ENCODE measurements around the gene SPAG17.

DNA sequence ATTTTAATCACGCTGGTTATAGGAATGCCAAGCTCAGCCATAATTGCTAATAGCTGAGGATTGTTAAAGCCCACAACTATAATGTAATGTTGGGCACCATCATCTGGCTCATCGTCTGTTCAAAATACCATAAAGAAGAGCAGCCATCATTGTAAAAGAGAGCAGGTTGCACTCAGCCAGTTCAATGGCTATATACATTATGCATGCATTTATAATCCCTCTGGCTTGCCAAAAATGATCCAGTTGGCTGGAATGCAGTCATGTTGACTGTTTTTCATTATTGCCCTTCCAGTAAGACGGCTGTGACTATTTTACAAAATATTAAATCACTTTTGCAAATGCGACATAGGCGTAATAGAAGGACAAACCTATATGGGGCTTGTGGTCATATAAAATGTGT is 85.3 kb downstream of the SPAG17 start:
- TF ChIP-seq POLR2A (IDR thresholded peaks at IDR 0.05) (no peak), POLR2AphosphoS5 (IDR thresholded peaks at IDR 0.05) (no peak)
- TF ChIP-seq, protein P1, sequence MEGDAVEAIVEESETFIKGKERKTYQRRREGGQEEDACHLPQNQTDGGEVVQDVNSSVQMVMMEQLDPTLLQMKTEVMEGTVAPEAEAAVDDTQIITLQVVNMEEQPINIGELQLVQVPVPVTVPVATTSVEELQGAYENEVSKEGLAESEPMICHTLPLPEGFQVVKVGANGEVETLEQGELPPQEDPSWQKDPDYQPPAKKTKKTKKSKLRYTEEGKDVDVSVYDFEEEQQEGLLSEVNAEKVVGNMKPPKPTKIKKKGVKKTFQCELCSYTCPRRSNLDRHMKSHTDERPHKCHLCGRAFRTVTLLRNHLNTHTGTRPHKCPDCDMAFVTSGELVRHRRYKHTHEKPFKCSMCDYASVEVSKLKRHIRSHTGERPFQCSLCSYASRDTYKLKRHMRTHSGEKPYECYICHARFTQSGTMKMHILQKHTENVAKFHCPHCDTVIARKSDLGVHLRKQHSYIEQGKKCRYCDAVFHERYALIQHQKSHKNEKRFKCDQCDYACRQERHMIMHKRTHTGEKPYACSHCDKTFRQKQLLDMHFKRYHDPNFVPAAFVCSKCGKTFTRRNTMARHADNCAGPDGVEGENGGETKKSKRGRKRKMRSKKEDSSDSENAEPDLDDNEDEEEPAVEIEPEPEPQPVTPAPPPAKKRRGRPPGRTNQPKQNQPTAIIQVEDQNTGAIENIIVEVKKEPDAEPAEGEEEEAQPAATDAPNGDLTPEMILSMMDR (IDR thresholded peaks at IDR 0.05): no peak
